Measurements from ENCODE around the gene HAPSTR1. TPM values are rescaled to one million over a fixed set of nuclear protein-coding genes. Genes with fewer than 3 reads are reported as not detected.

HAPSTR1 gene
- total RNA-seq, 2 donors from 2014 or later: 48.9 to 52.7 TPM

Other genes starting within 250 kb of the HAPSTR1 start
- 100 to 1,000 TPM in 1 of 2 donors, 10 to 100 TPM in 1; 88.1 to 106 TPM for gene CARHSP1, start 222.6 kb upstream of the HAPSTR1 start, total RNA-seq
- not detected for gene LITAFD, start 209.3 kb upstream of the HAPSTR1 start, total RNA-seq
- 100 to 1,000 TPM; 154 to 171 TPM for gene USP7, start 127.7 kb upstream of the HAPSTR1 start, total RNA-seq

All from activated naive CD4-positive, alpha-beta T cell treated with anti-CD3 and anti-CD28 coated beads, Interleukin-2, amount 50 U/mL, for 72 hours (primary cell).